H9 (cell line): ENCODE results near the gene PTPRN2. TPM values are rescaled to one million over a fixed set of nuclear protein-coding genes. Genes with fewer than 3 reads are reported as not detected.

Experiments used
- DNase-seq: peaks from one replicate; pipeline ENCODE4 v3.0.0-alpha.2; 2017
- H2AFZ ChIP-seq: one replicate; pipeline ENCODE4 v1.6.1; 2013; ENCODE audit warnings: mild to moderate bottlenecking, low read length, control low read depth, moderate library complexity
- H2AK5ac ChIP-seq: 2 replicates; pipeline ENCODE4 v1.6.1; 2013; ENCODE audit warnings: low read length, control low read depth, mixed read lengths; ENCODE audit not compliant: insufficient read length
- H2BK120ac ChIP-seq: one replicate; pipeline ENCODE4 v1.6.1; 2013; ENCODE audit warnings: low read depth, mild to moderate bottlenecking, low read length, control low read depth, inconsistent platforms; ENCODE audit not compliant: poor library complexity, severe bottlenecking
- H2BK12ac ChIP-seq: 2 replicates; pipeline ENCODE4 v1.6.1; 2013; ENCODE audit warnings: low read length, control low read depth, mixed read lengths, low read depth; ENCODE audit not compliant: insufficient read length
- H2BK15ac ChIP-seq: 2 replicates; pipeline ENCODE4 v1.6.1; 2013; ENCODE audit warnings: low read depth, low read length, control low read depth
- H2BK20ac ChIP-seq: one replicate; pipeline ENCODE4 v1.6.1; 2013; ENCODE audit warnings: low read depth, mild to moderate bottlenecking, low read length, control low read depth, inconsistent platforms; ENCODE audit not compliant: poor library complexity, severe bottlenecking
- H2BK5ac ChIP-seq: 2 replicates; pipeline ENCODE4 v1.6.1; 2013; ENCODE audit warnings: low read length, control low read depth, mixed read lengths; ENCODE audit not compliant: insufficient read length
- H3K14ac ChIP-seq: 2 replicates; pipeline ENCODE4 v1.6.1; 2013; ENCODE audit warnings: low read length, control low read depth; ENCODE audit not compliant: insufficient read depth
- H3K18ac ChIP-seq: 2 replicates; pipeline ENCODE4 v1.6.1; 2013; ENCODE audit warnings: low read depth, mild to moderate bottlenecking, mixed read lengths, low read length, control low read depth; ENCODE audit not compliant: insufficient read length
- H3K23ac ChIP-seq: 2 replicates; pipeline ENCODE4 v1.6.1; 2013; ENCODE audit warnings: low read length, control low read depth, mixed read lengths, low read depth; ENCODE audit not compliant: insufficient read length
- H3K23me2 ChIP-seq: 2 replicates; pipeline ENCODE4 v1.6.1; 2013; ENCODE audit warnings: low read depth, mild to moderate bottlenecking, mixed read lengths, low read length, control low read depth; ENCODE audit not compliant: insufficient read length, poor library complexity, severe bottlenecking
- H3K27ac ChIP-seq: 2 replicates; pipeline ENCODE4 v1.5.1; 2013; ENCODE audit warnings: low read length, control low read depth, mixed read lengths, low read depth; ENCODE audit not compliant: insufficient read length
- H3K27me3 ChIP-seq: 2 replicates; pipeline ENCODE4 v1.6.1; 2013; ENCODE audit warnings: low read length, control low read depth, inconsistent platforms; ENCODE audit not compliant: insufficient read depth
- H3K4ac ChIP-seq: 2 replicates; pipeline ENCODE4 v1.6.1; 2013; ENCODE audit warnings: low read depth, mild to moderate bottlenecking, control low read depth, inconsistent platforms, low read length, moderate library complexity
- H3K4me1 ChIP-seq: 2 replicates; pipeline ENCODE4 v1.6.1; 2013; ENCODE audit warnings: low read length, control low read depth, inconsistent platforms; ENCODE audit not compliant: insufficient read depth
- H3K4me2 ChIP-seq: 2 replicates; pipeline ENCODE4 v1.6.1; 2013; ENCODE audit warnings: low read length, control low read depth, mixed read lengths; ENCODE audit not compliant: insufficient read length, insufficient read depth
- H3K56ac ChIP-seq: 2 replicates; pipeline ENCODE4 v1.6.1; 2013; ENCODE audit warnings: low read depth, mild to moderate bottlenecking, mixed read lengths, low read length, control low read depth; ENCODE audit not compliant: insufficient read length
- H3K79me1 ChIP-seq: 2 replicates; pipeline ENCODE4 v1.6.1; 2013; ENCODE audit warnings: low read depth, mild to moderate bottlenecking, moderate library complexity, low read length, control low read depth, inconsistent platforms; ENCODE audit not compliant: insufficient read depth, poor library complexity, severe bottlenecking
- H3K79me2 ChIP-seq: 2 replicates; pipeline ENCODE4 v1.6.1; 2013; ENCODE audit warnings: low read length, control low read depth, inconsistent platforms; ENCODE audit not compliant: insufficient read depth
- H3K9ac ChIP-seq: 2 replicates; pipeline ENCODE4 v1.6.1; 2013; ENCODE audit warnings: low read length, control low read depth, mixed read lengths; ENCODE audit not compliant: insufficient read length; ENCODE audit errors: extremely low read depth
- H3K9me3 ChIP-seq: one replicate; pipeline ENCODE4 v1.6.1; 2013; ENCODE audit warnings: low read depth, low read length, inconsistent platforms; ENCODE audit not compliant: control insufficient read depth
- H3T11ph ChIP-seq: one replicate; pipeline ENCODE4 v1.6.1; 2013; ENCODE audit warnings: mild to moderate bottlenecking, low read length, control low read depth, inconsistent platforms
- H4K20me1 ChIP-seq: one replicate; pipeline ENCODE4 v1.6.1; 2013; ENCODE audit not compliant: control insufficient read depth, insufficient read length, insufficient read depth
- H4K5ac ChIP-seq: 2 replicates; pipeline ENCODE4 v1.6.1; 2013; ENCODE audit warnings: low read depth, mild to moderate bottlenecking, mixed read lengths, low read length, control low read depth; ENCODE audit not compliant: insufficient read length
- H4K8ac ChIP-seq: replicated peaks from 2 replicates; pipeline ENCODE4 v1.6.1; 2013; ENCODE audit warnings: low read length, control low read depth, mixed read lengths, low read depth; ENCODE audit not compliant: insufficient read length
- H4K91ac ChIP-seq: 2 replicates; pipeline ENCODE4 v1.6.1; 2013; ENCODE audit warnings: low read depth, mild to moderate bottlenecking, moderate library complexity, mixed read lengths, low read length, control low read depth; ENCODE audit not compliant: insufficient read length
- H3K27ac Mint-ChIP-seq, 3 experiments: 2 replicates in 2 of 3; 3 replicates in 1 of 3; pipeline ENCODE4 v1.8.0; 2020 to 2021; ENCODE audit warnings: mixed read lengths in 3 of 3, mild to moderate bottlenecking in 1 of 3, moderate library complexity in 1 of 3
- H3K27me3 Mint-ChIP-seq: 2 replicates; pipeline ENCODE4 v1.8.0; 2021; ENCODE audit warnings: low read depth, mild to moderate bottlenecking, moderate library complexity, mixed read lengths
- H3K36me3 Mint-ChIP-seq, 3 experiments: 2 replicates in 2 of 3; 3 replicates in 1 of 3; pipeline ENCODE4 v1.8.0; 2020 to 2021; ENCODE audit warnings: low read depth in 3 of 3, mixed read lengths in 3 of 3; ENCODE audit not compliant: insufficient read depth in 1 of 3
- H3K4me1 Mint-ChIP-seq, 2 experiments: 2 replicates each; pipeline ENCODE4 v1.8.0; 2020; ENCODE audit warnings: mixed read lengths in 2 of 2
- H3K4me3 Mint-ChIP-seq, 2 experiments: 2 replicates in 1 of 2; 3 replicates in 1 of 2; pipeline ENCODE4 v1.8.0; 2020 to 2021; ENCODE audit warnings: mild to moderate bottlenecking in 2 of 2, mixed read lengths in 2 of 2, moderate library complexity in 1 of 2
- H3K9me3 Mint-ChIP-seq, 2 experiments: 2 replicates in 1 of 2; 3 replicates in 1 of 2; pipeline ENCODE4 v1.8.0; 2020; ENCODE audit warnings: mild to moderate bottlenecking in 2 of 2, mixed read lengths in 2 of 2, moderate library complexity in 1 of 2
- WGBS: extraction: QIAGEN DNeasy Blood & Tissue Kit; methylation state at CpG from one replicate; pipeline ENCODE4 v1.1.7; 2013; ENCODE audit warnings: missing lambda C conversion rate, low lambda C conversion rate, mixed read lengths; ENCODE audit not compliant: insufficient read length; ENCODE audit errors: extremely low coverage; 5-methylcytosine and 5-hydroxymethylcytosine counted together
- total RNA-seq: library from RNA; stranded (reverse); gene quantifications from 2 replicates; pipeline ENCODE4 v1.2.1, GENCODE V29; 2021
- TF ChIP-seq, protein P1 (sequence below): fragments of 200-600 bp; sonication (generic); conservative IDR thresholded peaks from 3 replicates; pipeline ENCODE4 v1.8.0; 2021; ENCODE audit warnings: antibody characterized with exemption, mild to moderate bottlenecking

PTPRN2 gene
- total RNA-seq, 1 experiment from 2014 or later: 5.2 TPM

DNA sequence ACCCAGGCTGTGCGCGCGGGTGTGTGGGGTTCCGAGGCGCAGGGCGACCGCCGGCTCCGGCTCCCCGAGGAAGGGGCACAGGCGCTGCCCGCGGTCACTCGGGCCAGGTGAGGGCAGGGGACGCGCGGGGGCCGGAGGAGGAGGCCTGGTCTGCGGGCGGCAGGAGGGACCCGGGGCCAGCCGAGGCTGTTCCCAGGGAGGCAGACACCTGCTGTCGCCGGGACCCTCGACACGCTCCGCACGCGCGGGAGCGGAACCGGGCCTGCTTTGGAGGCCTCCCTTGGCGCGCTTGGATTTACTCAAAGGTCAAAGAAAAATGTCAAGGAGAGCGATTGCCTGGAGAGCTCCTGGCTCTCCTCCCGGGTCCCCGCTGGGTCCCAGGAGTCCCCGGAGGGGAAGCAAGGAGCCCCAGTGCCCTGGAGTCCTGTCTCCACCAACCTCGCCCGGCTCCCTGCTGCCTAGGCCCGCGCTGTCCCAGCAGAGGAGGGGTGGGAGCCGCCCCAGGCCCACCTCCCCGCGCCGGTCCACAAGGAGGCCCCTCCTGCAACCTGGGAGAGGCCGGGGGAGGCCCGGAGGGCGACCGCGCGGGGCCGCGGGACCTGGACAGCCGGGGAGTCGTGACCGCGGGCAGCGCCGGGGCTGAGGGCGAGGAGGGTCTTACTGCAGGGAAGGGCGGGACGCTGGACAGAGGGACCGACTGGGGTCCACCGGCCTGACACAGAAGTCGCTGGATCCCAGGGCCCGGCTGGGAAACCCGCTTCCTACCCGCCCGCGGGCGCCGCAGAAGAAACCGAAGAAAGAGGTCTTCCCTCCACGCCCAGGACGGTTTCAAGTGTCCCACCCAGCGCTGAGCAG, 902.0 kb downstream of the PTPRN2 start:
- Mint-ChIP-seq H3K36me3 (no peaks in the 10 kb centered on the region; a peak in 2 of 7 replicates), H3K27ac (no peak overlapping the region), H3K9me3 (no peaks in the 10 kb centered on the region), H3K4me3 (peak overlapping the region in 1 of 2 experiments; percentile 64; a peak in 3 of 5 replicates), H3K27me3 (peaks cover 96% of the 10 kb centered on the region), H3K4me1 (peaks cover 13 to 51% of the 10 kb centered on the region in 2 experiments)
- Histone ChIP-seq H3K27me3 (peaks cover 83% of the 10 kb centered on the region), H2BK15ac (no peak overlapping the region), H3K27ac (no peak overlapping the region), H3K23ac (no peak overlapping the region), H3T11ph (no peak overlapping the region), H4K8ac (no peak overlapping the region), H2BK12ac (no peak overlapping the region), H3K79me2 (no peaks in the 10 kb centered on the region), H3K14ac (no peak overlapping the region), H3K4me2 (peak overlapping the region; percentile 33), H3K9me3 (no peaks in the 10 kb centered on the region), H4K5ac (no peak overlapping the region), H2BK120ac (no peak overlapping the region), H2BK5ac (no peak overlapping the region), H3K56ac (no peak overlapping the region), H3K9ac (no peak overlapping the region), H3K18ac (no peak overlapping the region), H3K4ac (no peak overlapping the region), H3K23me2 (peaks cover 26% of the 10 kb centered on the region), H3K4me1 (no peaks in the 10 kb centered on the region), H2AK5ac (no peak overlapping the region), H3K79me1 (no peaks in the 10 kb centered on the region), H2AFZ (no peak overlapping the region), H4K91ac (no peak overlapping the region), H4K20me1 (no peaks in the 10 kb centered on the region), H2BK20ac (no peak overlapping the region)
- TF ChIP-seq, protein P1, sequence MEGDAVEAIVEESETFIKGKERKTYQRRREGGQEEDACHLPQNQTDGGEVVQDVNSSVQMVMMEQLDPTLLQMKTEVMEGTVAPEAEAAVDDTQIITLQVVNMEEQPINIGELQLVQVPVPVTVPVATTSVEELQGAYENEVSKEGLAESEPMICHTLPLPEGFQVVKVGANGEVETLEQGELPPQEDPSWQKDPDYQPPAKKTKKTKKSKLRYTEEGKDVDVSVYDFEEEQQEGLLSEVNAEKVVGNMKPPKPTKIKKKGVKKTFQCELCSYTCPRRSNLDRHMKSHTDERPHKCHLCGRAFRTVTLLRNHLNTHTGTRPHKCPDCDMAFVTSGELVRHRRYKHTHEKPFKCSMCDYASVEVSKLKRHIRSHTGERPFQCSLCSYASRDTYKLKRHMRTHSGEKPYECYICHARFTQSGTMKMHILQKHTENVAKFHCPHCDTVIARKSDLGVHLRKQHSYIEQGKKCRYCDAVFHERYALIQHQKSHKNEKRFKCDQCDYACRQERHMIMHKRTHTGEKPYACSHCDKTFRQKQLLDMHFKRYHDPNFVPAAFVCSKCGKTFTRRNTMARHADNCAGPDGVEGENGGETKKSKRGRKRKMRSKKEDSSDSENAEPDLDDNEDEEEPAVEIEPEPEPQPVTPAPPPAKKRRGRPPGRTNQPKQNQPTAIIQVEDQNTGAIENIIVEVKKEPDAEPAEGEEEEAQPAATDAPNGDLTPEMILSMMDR: no peak
- DNase-seq: peak; percentile 39
- WGBS: no CpG with 5 or more reads among the region's 77 CpGs
